Left renal cortex interstitium (tissue), 4 donors: ENCODE measurements around the gene PRDM15. TPM values are rescaled to one million over a fixed set of nuclear protein-coding genes. Genes with fewer than 3 reads are reported as not detected.
"Not testable (repeated sequence)": the region's sequence is repeated elsewhere in the genome, so short reads cannot be mapped to it uniquely, and the experiment has no call there.

Experiments used
- DNase-seq, 4 donors: peaks; one replicate each; pipeline ENCODE4 v3.0.0-alpha.2; 2013; ENCODE audit warnings: low read depth in 4 of 4, low spot score in 2 of 4, missing footprints in 1 of 4
- polyA plus RNA-seq, 4 donors: library from polyadenylated mRNA; unstranded; fragments of 120-200 nt; gene quantifications; one replicate each; pipeline ENCODE4 v1.2.1, GENCODE V29; 2013; ENCODE audit not compliant: insufficient read length in 4 of 4

The PRDM15 gene
- polyA plus RNA-seq, 4 donors: 5.2 to 8.4 (median 6.5) TPM

DNA sequence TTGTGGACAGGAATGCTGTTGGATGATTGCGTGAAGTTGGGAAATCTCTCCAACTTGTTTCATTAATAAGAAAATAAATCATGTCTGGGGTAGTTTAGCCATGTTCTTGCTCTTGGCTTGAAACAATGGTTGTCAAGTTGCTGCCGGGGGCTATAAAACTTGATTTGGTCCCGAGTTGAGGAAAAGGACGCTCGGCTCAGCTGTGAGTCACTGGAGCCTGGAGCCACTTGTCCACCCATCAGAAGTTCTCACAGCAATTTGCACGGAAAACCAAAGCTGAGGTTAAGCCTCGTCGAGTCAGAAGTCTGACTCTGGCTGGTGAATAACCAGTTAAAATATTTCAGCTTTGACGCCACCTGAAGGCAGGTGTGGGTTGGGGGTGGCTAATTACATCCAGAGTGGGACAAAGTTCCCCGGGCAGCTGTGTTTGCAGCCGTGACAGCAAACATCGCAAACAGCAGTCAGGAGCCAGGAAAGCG lies 92.6 kb downstream of the PRDM15 start:
- DNase-seq: no peak

DNA sequence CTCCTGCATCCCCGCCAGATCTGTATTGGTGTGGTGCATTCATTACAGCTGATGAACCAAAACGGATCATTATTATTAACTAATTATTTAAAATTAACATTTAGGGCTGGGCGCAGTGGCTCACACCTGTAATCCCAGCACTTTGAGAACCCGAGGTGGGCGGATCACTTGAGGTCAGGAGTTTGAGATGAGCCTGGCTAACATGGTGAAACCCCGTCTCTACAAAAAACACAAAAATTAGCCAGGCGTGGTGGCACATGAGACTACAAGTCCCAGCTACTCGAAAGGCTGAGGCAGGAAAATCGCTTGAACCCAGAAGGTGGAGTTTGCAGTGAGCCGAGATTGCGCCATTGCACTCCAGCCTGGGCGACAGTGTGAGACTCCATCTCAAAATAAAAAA lies 93.9 kb downstream of the PRDM15 start:
- not testable (repeated sequence) for DNase-seq

DNA sequence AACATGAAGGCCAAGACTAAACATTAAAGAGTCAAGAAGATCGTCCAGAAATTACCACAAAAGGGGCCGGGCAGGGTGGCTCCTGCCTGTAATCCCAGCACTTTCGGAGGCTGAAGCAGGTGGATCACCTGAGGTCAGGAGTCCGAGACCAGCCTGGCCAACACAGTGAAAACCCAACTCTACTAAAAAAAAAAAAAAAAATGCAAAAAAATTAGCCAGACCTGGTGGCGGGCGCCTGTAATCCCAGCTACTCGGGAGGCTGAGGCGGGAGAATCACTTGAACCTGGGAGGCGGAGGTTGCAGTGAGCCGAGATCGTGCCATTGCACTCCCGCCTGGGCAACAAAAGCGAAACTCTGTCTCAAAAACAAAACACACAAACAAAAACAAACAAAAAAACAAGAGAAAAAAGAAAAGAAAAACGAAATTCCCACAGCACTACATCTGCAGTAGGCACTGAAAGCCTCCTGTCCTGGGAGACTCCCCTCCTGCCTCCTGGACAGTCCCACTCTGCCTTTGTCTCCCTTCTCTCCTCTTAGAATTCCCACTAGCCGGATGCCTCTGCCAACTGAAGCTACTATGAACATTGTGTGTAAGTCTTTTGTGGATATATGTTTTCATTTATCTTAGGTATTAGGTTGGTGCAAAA lies 94.6 kb downstream of the PRDM15 start:
- no peak for DNase-seq

DNA sequence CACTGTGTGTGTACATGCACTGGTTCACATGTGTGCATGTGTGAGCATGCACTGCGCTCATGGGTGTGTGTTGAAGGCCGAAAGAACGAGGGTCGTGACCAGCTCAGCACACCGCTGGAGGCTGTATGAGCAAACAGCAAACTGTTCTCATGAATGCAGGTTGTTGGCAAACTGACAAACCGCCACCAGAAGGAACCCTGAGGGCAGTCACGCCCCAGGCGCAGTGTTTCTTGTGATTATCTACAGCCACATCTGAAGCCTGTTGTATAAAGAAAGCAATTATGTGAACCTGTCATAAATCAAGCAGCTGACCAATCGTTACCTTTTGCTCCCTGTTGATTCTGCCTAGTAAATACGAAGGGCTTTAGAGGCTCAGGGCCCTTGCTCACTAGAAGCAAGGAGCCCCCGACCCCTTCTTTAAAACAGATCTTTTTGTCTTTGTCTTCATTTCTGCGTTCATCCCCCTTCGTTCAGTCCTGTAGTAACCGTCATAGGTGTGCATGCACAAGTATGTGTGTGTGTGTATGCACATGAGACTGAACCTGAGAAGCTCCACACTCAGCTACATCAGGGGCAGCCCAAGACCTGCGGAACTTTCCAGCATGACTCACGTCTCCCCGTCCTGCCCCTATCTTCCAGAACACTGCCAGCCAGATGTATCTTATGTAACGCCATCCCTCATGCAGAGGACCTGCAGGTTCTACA lies 95.5 kb downstream of the PRDM15 start:
- DNase-seq: no peak

DNA sequence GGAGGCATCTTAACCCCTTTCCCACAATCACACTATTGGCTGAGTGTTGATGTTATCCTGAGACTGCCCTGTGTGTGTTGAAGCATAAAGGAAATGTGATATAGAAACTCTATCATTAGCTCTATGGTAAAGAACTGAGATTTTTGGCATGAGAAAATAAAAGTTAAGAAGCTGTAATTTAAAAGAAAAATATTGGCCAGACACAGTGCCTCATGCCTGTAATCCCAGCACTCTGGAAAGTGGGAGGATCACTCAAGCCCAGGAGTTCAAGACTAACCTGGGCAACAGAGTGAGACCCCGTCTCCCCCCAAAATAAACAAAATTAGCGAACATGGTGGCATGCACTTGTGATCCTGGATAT lies 98.1 kb downstream of the PRDM15 start:
- no peak for DNase-seq

DNA sequence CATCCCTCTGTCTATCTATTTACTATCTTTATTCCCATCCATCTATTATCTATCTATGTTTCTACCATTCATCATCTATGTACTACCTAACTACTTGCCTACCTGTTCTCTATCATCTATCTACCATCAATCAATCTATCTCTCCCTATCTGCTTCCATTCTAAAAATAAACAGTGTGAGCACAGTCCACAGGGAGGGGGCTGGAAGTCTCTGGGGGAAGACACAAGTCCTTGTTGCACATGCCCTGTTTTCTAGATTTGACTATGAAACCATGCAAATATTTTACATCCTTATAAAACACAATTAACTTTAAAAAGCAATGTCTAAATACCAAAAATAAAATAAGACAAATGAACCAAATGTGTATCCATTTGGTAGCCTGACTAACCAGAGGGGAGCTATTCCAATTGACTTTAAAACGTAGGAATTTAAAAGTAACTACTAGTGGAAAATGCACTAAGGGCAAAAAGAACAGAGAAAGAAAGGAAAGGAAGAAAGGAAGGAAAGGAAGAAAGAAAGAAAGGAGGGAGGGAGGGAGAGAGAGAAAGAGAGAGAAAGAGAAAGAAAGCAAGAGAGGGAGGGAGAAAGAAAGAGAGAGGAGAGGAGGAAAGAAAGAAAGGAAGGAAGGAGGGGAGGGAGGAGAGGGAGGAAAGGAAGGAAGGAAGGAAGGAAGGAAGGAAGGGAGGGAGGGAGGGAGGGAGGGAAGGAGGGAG lies 98.7 kb downstream of the PRDM15 start:
- no peak for DNase-seq

DNA sequence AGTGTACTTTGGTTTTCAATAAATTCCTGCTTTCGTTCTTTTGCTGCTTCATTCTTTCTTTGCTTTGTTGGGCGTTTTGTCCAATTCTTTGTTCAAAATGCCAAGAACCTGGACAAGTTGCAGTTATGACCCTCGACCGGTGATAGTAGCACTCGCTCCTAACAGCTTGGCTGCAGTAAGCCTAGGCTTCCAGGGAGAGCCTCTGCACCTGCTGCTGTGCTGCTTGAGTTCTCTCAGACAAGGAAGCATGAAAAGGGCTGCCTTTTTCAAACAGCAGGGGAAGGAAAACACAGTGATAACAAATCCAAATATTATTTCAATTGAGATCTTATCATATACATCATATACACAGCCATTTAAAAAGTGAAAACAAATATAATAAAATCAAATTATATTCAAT lies 99.5 kb downstream of the PRDM15 start:
- no peak for DNase-seq

DNA sequence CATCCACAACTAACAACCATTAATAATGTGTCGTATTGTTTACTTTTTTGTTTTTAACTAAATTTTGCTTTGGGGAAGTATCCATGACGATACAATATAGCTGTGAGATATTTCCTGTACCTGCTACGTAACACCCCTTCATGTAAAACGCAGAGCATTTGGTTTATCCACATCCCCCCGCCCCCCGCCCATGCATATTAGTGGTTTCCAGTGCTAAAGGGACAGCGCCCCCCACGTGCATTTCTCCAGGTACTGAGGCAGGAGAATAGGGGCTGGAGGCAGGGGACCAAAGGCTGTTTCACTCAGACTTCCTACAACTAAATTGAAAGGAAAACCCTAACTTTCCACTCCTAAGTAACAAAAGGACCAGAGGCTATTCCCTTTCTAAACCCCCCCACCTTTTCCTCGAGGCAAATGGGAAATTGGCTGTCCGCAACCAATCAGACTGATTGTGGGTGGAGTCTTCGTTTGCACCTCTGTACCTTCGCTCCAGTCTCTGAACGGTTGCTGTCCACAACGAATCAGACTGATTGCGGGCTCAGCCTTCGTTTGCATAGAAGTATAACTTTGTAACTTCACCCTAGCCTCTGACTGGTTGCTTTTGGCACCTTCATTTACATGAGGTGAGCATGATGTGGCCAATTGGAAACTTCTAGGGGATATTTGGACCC lies 100.1 kb downstream of the PRDM15 start:
- DNase-seq: no peak

DNA sequence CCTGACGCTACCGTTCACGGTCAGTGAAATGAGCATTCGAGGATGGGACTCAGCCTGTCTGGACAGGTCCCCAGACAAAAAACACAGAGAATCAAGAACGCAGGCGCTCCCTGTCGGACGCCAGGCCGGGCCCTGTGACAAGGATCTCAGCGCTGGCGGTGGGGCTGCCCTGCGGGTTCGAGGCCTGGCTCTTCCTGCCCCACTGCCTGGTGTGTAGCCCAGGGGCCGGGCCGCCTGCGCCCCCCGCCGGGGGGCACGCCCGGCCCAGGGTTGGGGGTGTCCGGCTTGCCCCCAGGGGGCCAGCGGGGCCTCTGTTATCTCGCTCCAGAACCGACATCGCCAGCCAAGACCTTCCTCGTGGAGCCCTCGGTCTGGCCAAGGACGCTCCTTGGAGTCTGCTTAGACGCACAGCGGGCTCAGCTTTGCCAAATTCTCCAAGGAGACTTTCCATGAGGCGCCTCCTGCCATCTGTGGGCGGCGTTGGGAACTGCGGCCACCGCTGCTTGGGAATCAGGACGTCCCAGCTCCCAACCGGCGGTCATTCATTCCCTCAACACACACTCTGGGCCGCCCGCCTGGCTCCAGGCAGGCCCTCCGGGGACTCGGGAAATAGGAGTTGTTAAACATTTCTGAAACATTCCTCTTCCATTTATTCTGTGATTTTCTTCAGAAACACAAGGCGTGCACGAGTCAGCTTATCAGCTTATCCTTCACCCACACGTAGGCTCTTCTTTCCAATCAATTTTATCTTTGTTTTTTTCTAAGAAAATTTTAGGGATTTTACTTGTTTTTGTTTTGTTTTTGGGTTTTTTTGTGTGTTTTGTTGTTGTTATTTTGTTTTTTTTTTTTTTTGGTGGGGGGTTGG lies 101.0 kb downstream of the PRDM15 start:
- no peak for DNase-seq

DNA sequence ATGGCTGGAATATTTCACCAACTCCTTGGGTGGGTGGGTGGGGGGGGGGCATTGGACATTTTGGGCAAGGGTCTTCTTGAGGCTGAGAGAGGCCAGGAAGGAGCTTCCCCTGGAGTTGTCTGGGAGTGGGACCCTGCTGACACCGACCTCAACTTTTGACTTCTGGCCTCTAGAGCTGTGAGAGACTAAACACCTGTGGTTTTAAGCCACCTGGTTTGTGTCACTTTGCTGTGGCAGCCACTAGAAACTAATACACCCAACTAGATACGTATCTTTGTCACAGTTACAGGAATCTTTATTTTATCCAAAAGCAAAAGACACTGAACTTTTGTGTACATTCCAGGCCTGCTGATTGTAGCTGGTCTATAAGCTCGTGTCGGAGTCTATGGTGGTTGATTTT lies 102.4 kb downstream of the PRDM15 start:
- no peak for DNase-seq

DNA sequence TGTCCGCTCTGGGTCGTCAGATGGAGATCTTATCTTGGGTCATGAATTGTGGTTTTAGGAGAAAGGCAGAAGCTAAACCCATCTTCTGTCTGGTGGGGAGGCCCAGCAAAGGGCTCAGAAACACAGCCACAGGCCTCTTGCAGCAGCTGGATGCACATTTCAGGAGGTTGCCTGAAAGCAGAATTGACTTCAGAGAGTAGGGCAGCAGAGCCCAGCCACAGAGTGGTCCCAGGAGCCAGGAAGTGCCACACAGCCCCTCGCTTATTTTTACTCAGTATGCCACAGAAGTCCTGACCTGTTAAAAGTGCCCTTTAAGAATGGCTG lies 104.0 kb downstream of the PRDM15 start:
- no peak for DNase-seq

DNA sequence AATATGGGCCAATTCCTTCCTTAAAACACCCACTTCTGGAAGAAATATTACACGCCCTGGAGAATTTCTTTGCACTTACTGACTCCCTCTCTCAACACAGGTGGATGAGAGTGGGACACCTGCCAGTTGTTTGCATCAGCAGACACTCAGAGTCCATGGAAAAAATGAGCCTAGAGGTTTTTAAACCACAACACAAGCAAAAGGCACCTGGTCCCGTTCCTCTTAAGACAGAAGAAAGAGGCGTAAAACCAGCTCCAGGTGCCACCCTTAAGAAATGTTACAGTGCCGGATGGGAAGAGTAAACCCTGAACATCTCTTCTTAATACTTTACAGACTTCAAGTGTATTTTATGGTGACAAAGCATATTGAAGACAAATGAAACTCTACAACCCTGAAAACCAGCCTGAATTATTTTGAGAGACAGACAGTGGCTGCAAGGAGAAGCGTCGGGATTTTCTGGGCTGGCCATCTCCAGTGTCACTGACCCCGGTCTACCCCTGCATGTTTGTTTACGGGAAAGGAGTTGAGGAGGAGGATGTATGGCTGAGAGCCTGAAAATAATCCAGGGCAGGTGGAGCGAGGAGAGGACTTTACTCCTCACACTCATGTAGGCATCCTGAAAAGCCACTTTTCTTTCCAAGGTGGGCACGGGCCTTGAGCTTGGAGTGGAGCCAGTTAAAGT lies 104.5 kb downstream of the PRDM15 start:
- DNase-seq: no peak

DNA sequence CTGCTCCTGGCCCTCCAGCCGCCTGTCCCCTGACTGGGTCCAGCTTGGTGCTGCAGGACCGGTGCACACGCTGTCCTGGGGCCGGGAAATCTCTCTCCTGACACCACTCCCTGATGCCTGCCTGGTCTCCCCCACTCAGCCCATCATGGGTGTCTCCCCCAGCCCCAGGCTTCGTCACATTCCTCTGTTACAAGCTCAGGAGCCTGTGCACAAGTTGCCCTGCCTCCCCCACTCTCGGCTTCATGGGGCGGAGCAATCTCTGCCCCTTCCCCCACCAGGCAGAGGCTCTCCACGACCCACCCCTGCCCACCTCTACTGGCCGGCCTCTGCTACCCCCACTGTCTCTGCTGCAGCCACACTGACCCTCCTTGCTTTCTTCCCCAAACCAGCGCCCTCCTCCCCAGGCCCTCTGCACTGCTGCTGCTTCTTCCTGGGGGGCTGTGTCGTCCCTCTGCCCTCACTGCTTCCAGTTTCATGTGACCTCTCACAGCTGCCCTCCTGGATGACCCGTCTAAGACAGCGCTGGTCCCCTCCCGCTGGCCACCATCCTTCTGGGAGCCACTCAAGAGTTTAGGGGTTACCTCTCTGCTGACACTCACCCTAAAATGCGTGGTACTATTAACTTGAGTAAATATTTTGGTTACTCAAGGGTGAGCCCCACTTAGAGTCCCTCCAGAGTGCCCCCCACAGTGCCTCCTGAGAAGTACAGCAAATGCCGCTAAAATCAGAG lies 106.6 kb downstream of the PRDM15 start:
- DNase-seq: no peak

DNA sequence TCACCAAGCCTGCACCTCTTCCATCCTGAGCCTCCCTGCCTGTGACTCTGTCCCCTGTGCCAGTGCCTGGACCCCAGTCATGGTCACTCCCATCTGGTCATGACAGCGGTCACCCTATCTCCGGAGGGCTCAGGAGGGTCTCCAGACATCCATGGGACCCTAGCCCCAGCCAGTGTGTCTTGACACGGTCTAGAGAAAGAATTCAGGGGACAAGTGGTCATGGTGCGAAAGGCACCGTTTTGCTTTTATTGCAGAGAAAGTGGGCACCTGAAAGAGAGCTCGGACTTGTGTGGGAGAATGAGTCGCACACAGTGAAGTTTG lies 107.6 kb downstream of the PRDM15 start:
- no peak for DNase-seq

DNA sequence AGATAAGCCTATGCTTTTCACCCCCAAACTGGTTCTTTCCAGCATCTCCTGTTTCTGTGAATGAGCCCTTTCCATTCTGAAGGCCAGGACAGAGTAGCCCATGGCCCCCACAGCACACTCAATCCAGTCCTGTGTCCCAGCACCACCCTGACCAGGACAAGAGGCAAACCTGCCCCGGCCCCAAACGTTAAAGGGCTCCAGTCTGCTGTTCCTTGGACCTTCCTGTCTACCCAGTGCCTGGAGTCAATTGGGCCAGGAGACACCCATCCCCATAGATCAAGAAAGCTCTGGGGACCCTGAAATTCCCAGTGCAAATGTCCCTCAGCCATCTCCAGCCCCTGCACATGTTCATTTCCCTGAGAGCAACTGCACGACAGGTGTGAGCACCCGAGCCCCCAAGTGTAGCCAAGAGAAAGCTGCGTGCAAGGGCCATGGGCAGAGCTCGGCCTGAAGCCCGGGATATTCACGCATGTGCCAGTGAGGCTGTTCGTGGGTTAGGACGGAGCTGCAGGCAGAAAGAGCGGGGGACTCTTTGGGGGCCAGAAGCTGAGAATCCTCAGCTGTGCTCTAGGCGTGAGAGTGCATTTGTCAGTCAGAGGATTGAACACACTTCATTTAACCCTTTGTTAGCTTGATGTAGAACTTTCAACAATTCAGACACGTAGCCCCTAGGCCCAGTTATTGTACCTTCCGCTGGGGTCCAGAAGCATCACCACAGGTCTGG lies 108.1 kb downstream of the PRDM15 start:
- no peak for DNase-seq

DNA sequence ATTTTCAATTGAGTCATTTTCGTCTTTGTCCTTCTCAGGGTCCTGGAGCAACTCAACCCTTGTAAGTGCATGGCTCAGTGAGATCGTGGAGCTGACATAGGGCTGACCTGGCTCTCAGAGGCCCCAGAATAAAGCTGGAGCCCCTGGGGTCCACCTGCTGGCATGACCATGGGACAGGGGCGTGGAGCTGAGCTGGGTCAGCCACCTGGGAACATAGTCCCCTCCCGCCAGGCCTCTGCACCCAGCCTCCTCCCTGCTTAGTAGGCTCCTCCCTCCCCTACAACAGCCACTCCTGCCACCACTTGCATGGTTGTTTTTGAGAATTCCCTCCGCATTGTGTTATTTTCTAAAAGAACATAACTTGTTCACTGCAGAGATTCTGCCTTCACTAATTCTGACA lies 109.2 kb downstream of the PRDM15 start:
- DNase-seq: no peak

DNA sequence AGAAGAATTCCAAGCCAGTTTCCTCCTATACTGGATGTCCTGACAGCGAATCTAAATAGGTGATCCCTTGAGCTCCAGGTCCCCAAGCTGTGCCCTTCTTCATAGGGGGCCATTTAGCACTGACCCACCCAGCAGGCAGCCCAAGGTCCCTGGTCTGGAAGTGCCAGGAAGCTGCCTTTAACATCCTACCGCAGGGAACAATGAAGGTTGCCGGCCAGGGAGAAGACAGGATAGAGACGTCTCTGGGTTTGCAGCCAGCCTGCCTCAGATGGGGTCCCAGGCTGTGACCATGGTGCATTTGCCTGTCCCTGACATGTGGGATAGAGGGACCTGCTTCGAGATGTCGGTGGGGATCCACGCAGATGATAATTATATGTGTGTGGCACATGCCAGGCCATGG lies 109.6 kb downstream of the PRDM15 start:
- no peak for DNase-seq

DNA sequence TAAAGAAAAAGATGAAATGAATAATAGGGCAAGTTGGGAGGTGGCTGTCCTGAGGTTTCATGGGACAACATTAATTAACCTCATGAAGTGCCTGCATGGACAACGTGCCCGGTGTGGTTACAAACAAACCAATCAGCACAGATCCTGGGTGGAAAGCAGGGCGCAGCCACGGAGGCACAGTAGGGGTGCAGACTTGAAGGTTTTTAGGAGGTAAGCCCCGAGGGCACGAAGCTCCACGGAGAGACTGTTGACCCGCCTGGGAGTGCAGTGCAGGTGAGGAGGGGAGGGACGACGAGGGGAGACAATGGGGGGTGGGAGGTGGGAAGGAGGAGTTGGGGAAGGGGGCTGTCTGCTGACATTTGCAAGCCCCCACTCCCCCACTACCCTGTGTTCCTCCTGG lies 110.0 kb downstream of the PRDM15 start:
- DNase-seq: no peak
